Limb (tissue), 2 donors: ENCODE measurements around the gene SYT9.
"Not testable (repeated sequence)": the region's sequence is repeated elsewhere in the genome, so short reads cannot be mapped to it uniquely, and the experiment has no call there.

Source experiments
- DNase-seq, 2 donors: peaks; one replicate each; pipeline ENCODE4 v3.0.0-alpha.2; 2016; ENCODE audit errors: extremely low spot score in 2 of 2

SYT9 gene

DNA sequence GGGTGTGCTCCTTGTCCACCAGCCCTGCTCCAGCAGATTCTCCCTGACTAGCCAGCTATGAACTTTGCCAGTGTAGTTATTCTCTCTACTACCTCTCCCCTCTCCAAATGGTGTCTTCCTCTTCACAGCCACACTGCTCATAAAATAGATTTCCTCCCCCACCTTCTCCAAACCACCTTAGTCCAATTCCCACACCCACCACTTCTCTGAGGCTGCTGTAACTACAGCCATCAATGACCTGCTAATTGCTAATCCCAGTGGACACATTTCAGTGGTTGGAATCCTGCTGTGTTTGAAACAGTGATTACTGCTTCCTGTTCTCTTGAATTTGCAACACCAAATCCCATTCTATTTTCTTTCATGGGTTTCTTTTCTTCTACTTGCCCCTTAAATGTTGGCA, 23.4 kb downstream of the SYT9 start:
- DNase-seq: no peak

DNA sequence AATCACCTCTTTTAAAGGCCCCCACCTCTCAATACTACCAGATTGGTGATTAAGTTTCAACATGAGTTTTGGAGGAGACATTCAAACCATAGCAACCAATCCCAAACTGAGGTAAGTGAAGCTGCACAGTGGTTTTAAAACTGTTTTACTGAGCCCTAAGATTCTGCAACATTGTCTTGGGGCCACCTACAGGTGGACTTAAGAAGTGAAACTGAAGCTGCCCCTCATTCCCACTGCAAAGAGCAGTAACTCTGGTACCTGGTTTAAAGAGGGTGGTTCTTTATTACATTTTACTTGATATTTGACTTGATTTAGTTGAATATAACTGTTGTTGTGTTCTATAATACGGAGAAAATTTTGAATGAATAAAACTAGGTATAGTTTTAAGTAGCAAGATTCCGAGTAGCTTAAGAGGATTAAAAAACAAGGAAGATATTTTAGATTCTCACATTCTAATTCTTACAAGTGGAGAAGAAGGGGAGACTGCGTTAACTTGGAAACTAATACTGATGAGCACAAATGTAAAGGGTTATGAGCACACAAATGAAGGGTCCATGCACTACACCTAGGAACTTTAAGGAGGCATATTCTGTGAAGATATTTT, 26.7 kb downstream of the SYT9 start:
- peak in 1 of 2 donors; percentile 13 for DNase-seq

DNA sequence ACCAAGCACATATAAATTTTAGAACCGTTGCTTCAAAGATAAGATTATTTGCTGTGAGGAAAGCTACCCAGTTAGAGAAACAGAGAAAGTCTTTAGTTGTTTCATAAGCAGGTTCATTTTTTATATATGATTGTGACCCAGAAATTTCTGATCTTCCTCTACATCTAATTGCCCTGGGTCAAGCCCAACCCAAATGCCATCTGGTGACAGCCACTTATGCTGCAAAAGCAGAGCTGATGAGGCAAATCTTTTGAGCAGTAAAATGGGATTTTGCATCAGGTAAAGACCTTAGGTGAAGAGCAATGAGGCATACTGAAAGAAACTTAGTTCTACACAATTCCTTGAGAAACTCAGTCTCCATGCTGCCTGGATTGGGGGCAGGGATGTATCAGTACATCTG, 28.0 kb downstream of the SYT9 start:
- no peak for DNase-seq

DNA sequence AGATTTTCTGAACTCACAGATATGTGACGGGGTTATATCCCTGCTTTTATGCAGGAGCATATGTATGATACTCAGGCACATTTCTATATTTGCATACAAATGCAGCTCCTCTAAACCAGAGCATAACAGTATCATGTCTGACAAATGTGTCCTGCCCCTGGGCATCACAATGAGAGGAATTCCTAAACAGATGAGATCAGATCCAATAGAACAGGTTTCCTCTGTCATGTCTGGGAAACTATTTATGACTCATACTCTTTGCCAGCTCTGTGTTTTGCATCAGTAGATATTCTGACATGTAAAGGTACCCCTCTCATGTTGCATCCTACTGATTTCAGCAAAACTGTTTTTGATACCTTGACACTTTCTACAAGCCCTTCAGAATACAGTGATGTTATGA, 29.4 kb downstream of the SYT9 start:
- DNase-seq: no peak

DNA sequence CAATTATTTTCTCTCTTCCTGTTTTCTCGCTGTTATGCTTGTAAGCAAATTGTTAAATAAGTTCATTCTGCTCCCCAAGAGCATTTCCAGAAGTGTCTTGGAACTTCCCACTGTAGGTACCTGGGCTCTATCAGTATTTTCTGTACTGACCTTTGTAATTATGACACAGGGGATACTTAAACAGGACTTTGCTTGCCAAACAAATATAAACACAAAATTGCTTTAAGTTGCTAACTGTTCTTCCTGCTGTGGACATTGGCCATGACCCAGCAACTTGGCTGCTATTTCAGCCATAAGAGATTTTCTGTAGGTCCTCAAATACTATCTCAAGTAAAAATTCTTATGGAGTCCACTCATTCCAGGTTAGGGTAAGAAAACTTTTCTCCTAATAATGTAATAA, 30.1 kb downstream of the SYT9 start:
- DNase-seq: peak in 1 of 2 donors; percentile 3

DNA sequence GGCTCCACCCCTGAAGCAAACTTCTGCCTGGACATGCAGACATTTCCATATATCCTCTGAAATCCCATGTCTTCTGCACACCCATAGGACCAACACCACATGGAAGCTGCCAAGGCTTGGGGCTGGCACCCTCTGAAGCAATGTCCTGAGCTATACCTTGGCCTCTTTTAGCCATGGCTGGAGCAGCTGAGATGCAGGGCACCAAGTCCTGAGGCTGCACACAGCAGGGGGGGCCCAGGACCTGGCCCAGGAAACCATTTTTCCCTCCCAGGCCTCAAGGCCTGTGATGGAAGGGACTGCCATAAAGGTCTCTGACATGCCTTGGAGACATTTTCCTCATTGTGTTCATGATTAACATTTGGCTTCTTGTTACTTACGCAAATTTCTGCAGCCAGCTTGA, 34.5 kb downstream of the SYT9 start:
- DNase-seq: no peak

DNA sequence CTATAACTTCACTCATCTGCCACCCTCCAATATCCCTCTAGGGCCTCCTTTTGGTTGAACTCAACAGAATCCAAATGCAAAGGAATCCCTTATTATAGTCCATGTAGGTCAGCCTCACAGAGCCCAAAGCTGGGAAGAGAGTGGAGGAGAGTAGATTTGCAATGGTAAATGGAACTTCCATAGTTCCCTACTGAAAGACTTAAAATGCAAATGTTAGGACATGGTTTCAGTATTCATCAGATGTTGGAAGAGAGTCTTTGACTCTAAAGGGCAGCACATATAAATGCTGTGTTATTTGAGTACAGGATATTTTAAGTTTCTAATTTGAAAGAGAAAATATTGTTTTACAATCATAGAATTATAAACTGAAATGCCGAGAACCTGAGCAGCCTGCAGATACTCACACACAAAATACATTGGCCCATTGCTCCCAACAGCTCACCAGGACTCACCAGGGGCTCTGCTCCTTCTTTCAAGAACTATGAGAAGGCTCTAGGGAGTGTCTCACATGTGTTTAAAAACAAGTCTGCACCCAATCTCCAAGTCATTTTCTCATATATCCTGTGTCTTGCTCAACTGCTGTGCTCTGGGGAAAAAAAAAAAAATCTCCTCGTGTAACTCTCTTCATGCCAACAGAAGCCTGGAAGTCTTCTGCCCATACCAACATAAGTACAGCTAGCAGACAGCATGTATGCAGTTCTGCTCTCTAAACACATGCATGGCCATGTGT, 39.6 kb downstream of the SYT9 start:
- no peak for DNase-seq

DNA sequence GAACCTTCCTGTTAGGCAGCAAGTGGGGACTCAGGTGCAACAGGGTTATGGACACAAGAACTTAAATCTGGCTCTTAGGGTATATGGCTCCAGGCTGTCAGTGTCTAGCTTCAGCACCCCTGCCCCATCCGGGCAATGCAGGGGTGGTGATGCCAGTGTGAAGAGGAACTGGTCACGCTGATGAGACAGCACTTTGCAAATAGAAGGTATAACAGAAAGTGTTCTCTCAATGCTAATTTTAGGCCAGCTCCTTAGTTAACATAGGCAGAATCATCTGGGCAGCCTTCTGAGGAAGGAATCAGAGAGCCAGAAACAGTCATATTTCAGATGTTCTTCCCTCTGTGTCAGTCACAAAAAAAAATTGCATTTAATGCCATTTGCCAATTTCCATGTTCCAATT, 41.2 kb downstream of the SYT9 start:
- DNase-seq: no peak

DNA sequence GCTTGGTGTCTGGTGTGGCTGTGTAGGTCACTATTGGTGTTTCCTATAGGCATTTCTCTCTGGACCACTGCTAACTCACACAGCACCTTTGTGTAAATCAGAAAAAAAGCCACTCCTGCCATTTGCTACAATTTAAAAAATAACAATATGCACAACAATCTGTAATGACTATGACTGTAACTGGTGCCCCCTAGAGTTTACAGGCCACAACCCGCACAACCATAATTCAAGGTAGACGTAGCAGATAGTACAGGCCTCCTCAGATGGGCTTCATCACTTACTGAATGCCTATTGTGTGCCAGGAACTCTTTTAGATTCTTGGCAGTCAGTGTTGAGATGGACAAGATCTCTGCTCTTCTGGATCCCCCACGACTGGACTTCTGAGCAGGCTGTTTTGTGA, 47.7 kb downstream of the SYT9 start:
- no peak for DNase-seq

DNA sequence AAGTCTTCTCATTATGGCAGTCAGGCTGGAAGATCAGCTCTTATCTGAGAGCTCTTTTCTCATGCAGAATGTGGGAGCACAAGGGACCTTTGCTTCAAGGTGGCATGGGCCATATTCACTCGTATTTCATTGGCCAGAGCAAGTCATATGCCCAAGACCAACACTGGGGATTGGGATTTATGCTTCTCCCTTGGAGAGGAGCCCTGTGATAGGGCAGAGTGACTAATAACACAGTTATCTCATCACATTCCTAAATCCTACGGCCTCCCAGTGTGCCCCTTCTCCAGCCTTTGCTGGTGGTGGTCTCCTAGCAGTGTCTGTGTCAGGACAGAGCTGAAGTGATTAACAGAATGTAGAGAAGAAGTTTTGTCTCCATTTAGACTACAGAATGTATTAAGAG, 48.6 kb downstream of the SYT9 start:
- DNase-seq: no peak

DNA sequence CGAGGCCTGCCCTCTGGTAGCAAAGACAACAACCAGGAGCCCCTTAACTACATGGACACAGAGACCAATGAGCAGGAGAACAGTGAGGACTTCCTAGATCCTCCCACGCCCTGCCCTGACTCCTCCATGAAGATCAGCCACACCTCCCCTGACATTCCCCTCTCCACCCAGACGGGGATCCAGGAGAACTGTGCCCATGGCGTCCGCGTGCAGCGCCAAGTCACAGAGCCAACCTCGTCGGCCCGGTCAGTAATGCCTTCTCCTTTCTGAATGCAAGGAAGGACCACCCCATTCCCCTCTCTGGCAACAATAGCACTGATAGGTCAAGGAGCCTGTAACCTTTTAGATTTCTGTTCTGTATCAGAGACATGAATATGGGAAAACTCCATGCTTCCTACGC, 51.4 kb downstream of the SYT9 start:
- DNase-seq: no peak

DNA sequence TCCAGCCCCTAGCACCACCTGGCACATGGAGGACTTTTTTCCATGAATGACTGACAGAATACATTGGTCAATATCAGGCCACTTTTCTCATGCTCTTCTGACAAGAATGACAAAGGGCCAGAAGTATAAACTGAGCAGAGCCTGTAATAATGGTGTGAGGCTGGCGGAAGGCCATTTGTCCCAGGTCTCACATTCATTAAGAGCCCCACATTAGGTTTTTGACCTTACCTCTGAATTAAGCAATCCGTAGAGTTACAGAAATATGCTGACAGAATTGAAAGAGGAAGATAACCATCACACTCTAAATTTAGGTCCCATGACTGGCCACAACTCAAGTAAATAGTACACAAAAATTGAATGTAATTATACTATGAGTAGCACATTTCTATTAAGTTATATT, 55.2 kb downstream of the SYT9 start:
- DNase-seq: no peak

DNA sequence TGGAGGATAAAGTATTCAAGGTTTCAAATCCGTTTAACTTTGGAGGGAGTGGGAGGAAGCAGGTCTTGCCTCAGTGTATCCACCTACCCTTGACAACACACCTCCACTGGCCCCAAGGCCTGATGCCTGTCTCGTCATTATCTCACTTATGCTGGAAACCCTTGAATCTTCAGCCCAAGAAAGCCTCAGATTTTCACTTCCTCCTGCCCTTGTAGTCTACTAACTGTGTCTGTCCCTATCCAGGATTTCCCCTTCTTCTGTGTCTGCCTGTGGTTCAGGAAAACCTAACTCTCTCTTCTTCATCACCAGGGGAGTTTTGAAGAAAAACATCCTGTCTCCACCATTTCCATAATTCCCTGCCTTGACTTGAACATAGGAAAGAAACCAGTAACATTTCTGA, 56.1 kb downstream of the SYT9 start:
- DNase-seq: no peak

DNA sequence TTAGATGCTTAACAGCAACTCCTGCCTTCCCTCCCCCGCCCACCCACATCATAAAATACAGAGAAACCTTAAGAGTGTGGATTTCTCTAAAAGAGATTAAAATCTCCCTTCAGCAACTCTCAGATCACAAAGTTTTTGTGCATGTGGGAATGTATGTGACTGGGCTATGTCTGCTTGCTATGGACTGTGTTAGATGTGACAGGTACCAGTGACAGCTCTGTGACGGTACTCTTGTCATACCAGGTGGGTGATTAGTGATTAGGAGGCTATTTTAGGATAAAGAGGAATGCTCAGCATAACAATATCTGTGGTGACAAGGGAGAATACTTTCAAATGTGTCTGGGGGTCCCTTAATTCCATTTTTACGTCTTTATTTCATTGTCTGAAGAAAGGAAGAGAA, 60.2 kb downstream of the SYT9 start:
- DNase-seq: no peak

DNA sequence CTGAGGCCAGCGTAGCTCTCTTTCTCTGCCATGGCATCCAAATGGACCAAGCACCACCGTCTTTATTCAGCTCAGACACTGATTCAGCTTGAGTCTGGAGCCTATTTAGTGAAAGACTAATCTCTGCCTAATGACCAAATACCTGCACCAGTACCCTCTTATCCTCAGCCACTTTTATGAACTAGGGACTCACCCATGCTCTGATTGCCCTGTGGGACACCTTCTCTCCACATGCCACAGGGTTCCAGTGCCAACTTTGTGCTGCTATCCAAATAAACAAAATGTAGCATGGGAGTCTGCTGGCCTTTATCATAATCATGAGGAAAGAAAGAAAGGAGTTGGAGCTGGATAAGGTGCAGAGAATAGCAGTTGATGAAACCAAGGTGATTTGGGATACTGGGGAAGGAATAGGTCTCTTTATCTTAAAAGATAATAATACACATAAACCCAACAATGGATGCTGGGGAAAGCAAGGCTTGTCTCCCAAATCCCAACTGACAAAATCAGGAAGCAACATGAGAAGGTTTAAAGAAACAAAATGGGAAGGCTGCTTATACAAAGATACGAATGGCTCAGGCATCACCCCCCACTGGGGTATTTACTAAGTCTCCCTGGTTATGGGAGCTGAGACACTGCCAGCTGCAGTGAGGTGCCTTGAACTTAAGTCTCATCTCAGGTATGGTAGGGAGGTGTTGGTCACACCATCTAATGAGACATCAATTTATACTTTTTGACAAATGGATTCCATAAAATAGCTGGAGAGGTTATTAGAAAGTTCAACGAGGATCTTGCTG, 63.3 kb downstream of the SYT9 start:
- DNase-seq: no peak

DNA sequence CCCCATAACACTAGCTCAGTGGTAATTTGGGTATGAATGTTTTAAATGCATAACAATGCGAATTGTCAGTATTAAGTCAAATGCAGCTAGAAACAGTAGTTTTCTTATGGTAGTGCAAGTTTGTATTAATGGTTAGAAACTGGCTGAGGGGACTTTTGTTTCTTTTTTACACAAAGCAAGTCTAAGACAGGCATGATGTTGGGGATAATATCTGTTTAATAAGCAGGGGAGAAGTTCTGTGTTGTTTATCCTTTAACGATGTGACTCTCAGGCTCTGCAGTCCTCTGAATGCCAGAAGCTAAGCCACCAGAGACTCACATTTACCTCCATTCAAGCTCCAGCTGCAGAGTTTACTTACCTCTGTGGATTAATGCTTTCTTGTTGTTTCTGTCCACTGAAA, 67.8 kb downstream of the SYT9 start:
- DNase-seq: no peak

DNA sequence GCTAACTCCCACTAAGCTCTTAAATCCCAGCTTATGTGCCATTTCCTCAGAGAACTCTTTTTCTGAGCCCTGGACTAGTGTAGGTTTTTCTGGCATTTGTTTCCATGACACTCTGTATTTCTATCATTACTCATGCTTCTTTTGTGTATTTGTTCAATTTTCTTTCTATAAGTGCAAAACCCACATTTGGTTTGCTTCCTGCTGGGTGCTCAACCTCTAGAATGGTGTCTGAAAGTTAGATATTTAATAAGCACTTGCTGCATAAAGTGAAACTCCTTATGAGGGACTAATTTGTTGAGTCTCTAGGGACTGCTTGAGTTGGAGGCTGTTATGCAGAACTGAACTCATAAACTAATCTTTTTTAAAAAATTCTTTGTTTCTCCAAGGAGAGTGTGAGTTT, 68.6 kb downstream of the SYT9 start:
- DNase-seq: no peak

DNA sequence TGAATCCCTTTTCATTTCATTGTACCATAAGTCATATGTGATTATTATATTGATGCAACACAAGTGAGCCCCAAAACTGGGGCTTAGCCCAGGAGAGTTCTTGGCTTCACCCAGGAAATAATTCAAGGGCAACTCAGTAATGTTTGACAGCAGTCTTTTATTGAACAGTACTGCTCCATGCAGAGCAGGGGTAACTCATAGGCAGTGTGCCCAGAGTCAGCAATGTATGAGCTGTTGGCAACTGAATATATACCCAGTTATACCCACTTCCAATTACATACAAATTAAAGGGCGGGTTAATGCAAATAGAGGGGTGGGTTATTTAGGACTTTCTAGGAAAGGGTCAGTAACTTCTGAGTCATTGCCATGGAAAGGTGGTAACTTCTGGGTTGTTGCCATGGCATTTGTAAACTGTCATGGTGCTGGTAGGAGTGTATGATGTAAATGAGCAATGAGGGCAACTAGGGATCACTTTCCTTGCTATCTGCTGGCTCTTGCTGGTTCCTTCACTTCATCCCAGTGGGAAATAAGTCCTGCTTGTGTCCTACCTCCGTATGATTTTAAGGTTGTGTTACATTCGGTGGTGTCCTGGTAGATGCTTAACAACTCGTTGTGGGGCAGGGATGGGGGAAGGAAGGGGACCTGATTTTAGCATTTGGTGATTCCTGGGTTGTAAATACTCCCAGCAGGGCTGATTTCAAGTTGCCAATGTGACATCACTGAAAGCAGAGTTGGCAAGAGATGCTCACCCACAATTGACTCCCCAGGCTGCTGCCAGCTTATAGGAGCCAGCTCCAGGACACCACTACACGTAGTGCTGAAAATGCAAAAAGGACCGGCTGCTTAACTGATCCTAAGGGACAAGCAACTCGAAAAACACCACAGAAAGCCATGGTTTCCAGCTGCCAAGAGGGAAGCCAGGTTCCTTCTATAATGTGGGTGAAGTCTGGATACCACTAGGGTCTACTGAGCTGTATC, 70.1 kb downstream of the SYT9 start:
- DNase-seq: no peak

DNA sequence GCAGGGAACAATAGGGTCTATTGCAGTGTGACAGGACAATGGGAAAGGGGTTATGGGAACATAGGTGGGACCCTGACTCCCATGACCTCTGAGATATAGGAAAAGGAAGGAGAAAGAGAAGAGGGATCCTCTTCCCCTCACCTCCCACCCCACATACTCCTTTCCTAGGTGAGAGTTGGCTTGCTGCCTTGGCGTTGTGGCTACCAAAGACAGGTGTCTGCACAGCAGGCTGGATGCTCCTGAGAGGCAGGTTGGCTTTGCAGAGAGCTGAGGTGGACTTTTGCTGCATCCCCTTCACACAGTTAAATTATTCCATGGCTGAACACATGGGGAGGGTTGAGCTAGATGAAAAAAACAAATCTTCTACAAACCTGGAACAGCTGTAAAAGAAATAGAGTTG, 80.7 kb downstream of the SYT9 start:
- DNase-seq: no peak

DNA sequence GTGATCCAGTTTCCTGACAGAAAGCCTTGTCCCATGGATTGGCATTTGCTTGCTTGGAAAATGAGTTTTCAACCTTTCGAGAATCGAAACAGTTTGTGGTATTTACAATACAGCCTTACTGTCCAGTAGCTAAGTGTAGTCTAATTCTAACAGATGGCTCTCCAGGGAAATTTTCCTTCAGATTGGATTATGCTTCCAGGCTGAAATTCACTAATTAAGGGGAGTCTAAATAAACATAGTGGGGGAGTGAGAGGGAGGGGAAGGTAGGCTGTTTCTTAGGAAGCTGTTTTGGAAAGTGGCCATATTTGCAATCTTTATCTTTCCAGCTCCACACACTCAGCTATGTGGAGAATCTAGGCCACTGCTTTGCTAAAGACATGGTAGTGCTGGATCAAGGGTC, 81.3 kb downstream of the SYT9 start:
- DNase-seq: no peak

DNA sequence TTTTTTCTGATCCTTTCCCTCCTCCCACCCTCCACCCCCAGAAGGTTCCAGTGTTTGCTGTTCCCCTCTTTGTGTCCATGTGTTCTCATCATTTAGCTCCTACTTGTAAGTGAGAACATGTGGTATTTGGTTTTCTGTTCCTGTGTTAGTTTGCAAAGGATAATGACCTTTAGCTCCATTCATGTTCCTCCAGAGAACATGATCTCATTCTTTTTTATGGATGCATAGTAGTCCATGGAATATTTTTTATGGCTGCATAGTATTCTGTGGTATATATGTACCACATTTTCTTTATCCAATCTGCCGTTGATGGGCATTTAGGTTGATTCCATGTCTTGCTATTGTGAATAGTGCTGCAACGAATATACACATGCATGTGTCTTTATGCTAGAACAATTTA, 83.7 kb downstream of the SYT9 start:
- DNase-seq: not testable (repeated sequence)

DNA sequence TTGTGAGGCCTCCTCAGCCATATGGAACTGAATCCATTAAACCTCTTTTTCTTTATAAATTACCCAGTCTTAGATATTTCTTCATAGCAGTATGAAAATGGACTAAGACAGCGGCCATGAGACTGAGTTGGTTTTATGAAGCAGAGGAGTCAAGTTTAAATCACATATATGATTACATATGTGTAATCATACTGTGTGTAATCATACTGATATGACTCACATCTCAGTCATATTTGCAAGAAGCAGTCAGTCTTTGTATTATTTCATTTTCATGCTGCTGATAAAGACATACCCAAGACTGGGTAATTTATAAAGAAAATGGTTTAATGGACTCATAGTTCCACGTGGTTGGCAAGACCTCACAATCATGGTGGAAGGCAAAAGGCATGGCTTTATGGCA, 89.8 kb downstream of the SYT9 start:
- DNase-seq: no peak
